ENCODE data around the gene FDX1.
A peak's percentile ranks its signal among the peaks of the same experiment; 100 is the strongest.
"Not testable (repeated sequence)": the region's sequence is repeated elsewhere in the genome, so short reads cannot be mapped to it uniquely, and the experiment has no call there.

The FDX1 gene, protein sequence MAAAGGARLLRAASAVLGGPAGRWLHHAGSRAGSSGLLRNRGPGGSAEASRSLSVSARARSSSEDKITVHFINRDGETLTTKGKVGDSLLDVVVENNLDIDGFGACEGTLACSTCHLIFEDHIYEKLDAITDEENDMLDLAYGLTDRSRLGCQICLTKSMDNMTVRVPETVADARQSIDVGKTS

DNA sequence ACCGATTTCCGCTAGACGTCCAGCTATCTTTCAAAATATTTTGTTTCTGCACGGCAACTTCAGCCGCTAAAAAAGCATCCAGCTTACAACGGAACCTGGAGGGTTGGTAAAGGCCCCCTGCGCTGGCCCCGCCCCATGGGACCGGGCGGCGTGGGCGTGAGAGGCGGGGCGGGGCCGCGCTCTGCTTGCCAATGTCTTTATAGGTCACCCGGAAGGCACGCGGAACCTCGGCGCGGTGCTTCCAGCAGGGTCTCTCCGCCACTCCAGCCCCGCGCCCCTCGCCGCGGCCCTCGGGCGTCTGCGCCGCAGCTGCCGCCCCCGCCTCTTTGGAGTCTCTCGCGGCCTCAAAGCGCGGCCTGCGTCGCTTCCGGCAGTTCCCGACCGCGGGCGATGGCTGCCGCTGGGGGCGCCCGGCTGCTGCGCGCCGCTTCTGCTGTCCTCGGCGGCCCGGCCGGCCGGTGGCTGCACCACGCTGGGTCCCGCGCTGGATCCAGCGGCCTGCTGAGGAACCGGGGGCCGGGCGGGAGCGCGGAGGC is at the start of gene FDX1:
TSS of gene FDX1 (plus strand) at position 218 of the 536 bp plus-strand sequence. CDS start at position 391, 173 bp downstream.
- peak within 1 kb of the TSS; percentile 86 for H3K4me3 ChIP-seq (replicated peaks; ENCODE audit: low read depth, low read length)
- DNase-seq (ENCODE audit: low read depth): peak; percentile 80
- TF ChIP-seq, protein P1, sequence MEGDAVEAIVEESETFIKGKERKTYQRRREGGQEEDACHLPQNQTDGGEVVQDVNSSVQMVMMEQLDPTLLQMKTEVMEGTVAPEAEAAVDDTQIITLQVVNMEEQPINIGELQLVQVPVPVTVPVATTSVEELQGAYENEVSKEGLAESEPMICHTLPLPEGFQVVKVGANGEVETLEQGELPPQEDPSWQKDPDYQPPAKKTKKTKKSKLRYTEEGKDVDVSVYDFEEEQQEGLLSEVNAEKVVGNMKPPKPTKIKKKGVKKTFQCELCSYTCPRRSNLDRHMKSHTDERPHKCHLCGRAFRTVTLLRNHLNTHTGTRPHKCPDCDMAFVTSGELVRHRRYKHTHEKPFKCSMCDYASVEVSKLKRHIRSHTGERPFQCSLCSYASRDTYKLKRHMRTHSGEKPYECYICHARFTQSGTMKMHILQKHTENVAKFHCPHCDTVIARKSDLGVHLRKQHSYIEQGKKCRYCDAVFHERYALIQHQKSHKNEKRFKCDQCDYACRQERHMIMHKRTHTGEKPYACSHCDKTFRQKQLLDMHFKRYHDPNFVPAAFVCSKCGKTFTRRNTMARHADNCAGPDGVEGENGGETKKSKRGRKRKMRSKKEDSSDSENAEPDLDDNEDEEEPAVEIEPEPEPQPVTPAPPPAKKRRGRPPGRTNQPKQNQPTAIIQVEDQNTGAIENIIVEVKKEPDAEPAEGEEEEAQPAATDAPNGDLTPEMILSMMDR (IDR thresholded peaks at IDR 0.05; ENCODE audit: low read length, missing control alignments): peak; percentile 6

DNA sequence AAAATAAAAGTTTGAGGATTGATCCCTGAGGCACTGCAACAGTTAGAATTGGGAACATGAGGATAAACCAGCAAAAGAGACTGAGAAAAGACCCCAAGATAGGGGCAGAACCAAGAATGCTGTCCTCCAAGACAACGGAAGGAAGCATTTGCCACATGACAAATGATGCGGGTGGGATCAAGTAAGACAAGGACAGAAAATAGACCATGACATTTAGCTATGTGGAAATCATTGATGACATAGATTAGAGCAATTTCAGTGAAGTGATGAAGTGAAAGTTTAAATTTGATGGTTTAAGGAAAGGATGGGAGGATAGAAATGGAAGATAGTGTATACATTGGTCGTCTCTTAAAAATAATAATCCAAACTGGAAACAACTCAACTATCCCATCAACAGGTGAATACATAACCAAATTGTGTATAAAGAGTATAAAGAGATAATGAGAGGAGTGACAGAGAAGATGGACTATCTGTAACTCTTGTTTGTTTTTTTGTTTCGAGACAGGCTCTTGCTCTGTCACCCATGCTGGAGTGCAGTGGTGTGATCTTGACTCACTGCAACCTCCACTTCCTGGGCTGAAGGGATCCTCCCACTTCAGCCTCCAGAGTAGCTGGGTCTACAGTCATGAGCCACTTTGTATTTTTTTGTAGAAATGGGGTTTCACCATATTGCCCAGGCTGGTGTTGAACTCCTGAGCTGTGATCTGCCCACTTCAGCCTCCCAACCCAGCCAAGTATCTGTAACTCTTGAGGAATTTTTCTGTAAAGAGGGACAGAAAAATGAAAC is 48.7 kb upstream of the FDX1 start:
- TF ChIP-seq, protein P1 (IDR thresholded peaks at IDR 0.05; ENCODE audit: low read length, missing control alignments): no peak
- no peak overlapping the region for H3K4me3 ChIP-seq (replicated peaks; ENCODE audit: low read depth, low read length)
- DNase-seq (ENCODE audit: low read depth): no peak

DNA sequence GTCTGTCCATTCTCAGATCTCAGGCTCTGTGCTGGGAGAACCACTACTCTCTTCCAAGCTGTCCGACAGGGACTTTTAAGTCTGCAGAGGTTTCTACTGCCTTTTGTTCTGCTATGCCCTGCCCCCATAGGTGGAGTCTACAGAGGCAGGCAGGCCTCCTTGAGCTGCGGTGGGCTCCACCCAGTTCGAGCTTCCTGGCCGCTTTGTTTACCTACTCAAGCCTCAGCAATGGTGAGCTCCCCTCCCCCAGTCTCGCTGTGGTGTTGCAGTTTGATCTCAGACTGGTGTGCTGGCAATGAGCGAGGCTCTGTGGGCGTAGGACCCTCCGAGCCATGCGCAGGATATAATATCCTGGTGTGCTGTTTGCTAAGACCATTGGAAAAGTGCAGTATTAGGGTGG is 41.5 kb upstream of the FDX1 start:
- not testable (repeated sequence) for DNase-seq (ENCODE audit: low read depth); H3K4me3 ChIP-seq (replicated peaks; ENCODE audit: low read depth, low read length)

GRCh38 chr11:110389965-110390364 is 39.8 kb upstream of the FDX1 start:
- H3K4me3 ChIP-seq (replicated peaks; ENCODE audit: low read depth, low read length): no peak overlapping the region
- TF ChIP-seq, protein P1 (IDR thresholded peaks at IDR 0.05; ENCODE audit: low read length, missing control alignments): no peak
- no peak for DNase-seq (ENCODE audit: low read depth)

- TF ChIP-seq, protein P1 (IDR thresholded peaks at IDR 0.05; ENCODE audit: low read length, missing control alignments): no peak
- DNase-seq (ENCODE audit: low read depth): no peak
- H3K4me3 ChIP-seq (replicated peaks; ENCODE audit: low read depth, low read length): no peak overlapping the region
These were observed 37.7 kb upstream of the FDX1 start for GRCh38 chr11:110392056-110392455.

- not testable (repeated sequence) for DNase-seq (ENCODE audit: low read depth); H3K4me3 ChIP-seq (replicated peaks; ENCODE audit: low read depth, low read length)
These were observed 32.0 kb upstream of the FDX1 start for GRCh38 chr11:110397668-110398286.

GRCh38 chr11:110403585-110403984 is 26.2 kb upstream of the FDX1 start:
- H3K4me3 ChIP-seq (replicated peaks; ENCODE audit: low read depth, low read length); DNase-seq (ENCODE audit: low read depth): not testable (repeated sequence)

GRCh38 chr11:110405636-110406035 is 24.1 kb upstream of the FDX1 start:
- DNase-seq (ENCODE audit: low read depth); H3K4me3 ChIP-seq (replicated peaks; ENCODE audit: low read depth, low read length): not testable (repeated sequence)

DNA sequence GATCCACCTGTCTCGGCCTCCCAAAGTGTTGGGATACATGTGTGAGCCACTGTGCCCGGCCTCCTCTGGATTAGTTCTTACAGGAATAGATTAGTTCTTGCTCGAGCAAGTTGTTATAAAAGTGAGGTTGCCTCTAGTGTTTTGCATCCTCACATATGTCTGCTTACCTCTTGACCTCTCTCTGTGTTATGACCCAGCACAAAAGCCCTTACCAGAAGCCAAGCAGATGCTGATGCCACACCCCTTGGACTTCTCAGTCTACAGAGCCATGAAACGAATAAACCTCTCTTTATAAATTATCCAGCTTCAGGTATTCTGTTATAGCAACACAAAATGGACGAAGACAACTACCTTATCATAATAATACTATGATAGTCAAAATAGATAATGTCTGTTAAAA is 22.4 kb upstream of the FDX1 start:
- no peak for DNase-seq (ENCODE audit: low read depth)
- H3K4me3 ChIP-seq (replicated peaks; ENCODE audit: low read depth, low read length): no peak overlapping the region
- TF ChIP-seq, protein P1 (IDR thresholded peaks at IDR 0.05; ENCODE audit: low read length, missing control alignments): no peak
